HG03139 (cell line): ENCODE data around the gene IL17RB.

ENCODE experiments used
- ATAC-seq: cut with Tn5 transposase; IDR thresholded peaks from one replicate; pipeline ENCODE4 v1.9.1; 2021; ENCODE audit not compliant: unreplicated experiment

Gene IL17RB

GRCh38 chr3:53828581-53828980 is 17.8 kb upstream of the IL17RB start:
- no peak for ATAC-seq

GRCh38 chr3:53829605-53830004 is 16.8 kb upstream of the IL17RB start:
- no peak for ATAC-seq

GRCh38 chr3:53830944-53831343 is 15.4 kb upstream of the IL17RB start:
- no peak for ATAC-seq

DNA sequence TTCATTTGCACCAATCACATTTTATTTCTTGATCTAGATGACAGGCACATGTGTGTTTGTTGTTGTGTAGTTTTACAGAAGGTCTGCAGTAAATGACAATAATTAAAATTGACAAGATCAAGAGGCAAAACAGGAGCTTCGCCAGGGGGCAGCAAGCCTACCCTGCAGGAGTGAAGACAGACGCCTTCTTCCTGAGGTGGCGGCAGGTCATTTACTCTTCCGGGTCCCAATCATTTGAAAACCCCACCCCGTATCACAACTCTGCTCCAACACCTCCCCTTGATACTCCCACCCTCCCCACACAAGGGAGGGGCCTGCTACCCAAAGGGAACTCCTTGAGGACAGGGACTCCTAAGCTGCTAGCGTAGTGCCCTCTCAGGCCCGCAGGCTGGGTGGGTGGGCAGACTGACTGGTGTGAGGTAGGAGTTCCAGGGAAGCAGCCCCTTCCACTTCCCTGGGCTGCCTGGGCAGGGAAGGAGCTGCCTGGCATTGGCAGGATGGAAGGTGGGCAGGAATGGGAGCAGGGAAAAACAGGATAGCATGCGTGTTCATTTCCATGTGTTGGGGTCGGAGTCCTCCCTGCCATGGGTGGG is 13.2 kb upstream of the IL17RB start:
- ATAC-seq = no peak

GRCh38 chr3:53833700-53834099 is 12.7 kb upstream of the IL17RB start:
- no peak for ATAC-seq

DNA sequence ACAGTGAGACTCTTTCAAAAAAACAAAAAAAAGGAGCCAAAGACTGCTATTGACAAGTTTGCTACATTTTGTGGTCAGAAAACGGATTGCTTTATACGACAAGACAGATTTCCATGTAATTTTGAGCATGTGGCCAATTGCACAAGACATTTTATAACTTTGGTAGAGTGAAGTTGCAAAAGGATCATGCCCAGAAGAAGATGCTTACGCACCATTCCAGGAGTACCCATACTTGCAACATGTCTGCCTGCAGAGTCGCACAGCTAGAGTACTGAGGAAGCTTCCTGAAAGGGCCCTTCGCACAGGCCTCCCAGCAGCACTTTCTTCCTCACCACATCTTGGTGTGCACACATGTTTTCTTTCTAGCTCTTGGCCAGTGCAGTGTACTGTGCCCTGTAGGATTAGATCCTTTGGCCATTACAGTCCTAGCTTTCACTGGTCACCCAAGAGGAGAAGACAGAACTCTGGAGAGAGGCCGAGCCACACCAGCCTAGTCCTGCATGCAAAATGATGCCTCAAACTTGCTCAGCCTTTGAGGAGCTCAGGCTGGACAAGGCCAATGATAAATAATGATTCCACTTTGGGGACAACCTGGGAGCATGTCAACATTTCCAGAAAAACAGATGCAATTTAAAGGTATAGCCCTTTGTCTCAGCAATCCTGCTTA is 11.8 kb upstream of the IL17RB start:
- no peak for ATAC-seq

- no peak for ATAC-seq
Observed at GRCh38 chr3:53835257-53835656, 11.1 kb upstream of the IL17RB start.

DNA sequence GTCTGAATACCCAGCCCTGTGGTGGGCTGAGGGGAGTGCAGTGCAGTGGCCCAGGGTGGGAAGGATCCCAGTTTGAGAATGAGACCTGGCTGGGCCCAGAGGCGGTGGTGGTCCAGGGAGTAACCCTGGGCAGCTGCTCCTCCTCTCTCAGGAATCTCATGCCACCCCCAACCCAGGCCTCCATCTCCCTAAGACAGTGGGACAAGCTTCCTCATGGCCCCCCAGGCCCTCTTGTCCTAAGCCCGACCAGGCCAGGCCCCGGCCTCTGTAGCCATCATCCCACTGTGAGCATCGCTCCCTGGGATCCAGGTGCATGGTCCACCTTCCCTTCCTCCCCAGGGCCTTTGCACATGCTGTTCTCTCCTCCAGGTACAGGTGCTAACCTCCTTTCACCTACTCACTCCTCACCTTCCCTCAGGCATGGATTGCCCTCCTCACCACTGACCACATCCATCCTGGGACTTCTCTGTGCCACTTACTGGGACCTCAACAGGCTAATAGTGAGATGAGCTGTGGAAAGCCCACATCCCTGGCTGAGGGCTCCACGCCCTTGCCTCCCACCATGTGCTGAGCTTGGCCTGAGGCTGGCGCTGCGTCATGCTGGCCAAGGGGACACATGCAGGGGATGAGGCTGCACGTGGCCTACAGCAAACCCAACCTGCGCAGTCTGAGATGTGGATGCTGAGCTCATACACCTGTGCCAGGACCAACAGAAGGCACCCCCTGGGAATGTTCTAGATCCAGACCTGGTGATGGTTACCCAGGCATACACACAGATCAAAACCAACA is 10.1 kb upstream of the IL17RB start:
- ATAC-seq = no peak

DNA sequence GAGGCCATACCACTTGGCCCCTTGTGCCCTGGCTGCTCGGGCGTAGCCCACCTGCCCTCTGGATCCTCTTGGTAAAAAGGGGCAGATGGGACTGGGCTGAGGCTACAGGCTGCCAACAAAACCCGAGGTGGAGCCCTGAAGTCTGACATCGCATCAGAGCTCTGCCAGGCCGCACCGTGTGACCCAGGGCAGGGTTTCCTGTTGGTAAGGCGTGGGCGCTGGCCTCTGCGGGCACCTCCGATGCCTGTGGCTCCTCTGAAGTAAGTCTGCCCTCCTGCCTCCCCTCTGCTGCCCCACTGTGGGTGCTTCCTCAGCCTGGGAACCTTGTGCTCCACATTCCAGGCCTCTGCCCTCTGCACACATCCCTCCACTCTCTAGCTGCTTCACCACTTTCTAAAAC is 9.0 kb upstream of the IL17RB start:
- ATAC-seq = no peak

DNA sequence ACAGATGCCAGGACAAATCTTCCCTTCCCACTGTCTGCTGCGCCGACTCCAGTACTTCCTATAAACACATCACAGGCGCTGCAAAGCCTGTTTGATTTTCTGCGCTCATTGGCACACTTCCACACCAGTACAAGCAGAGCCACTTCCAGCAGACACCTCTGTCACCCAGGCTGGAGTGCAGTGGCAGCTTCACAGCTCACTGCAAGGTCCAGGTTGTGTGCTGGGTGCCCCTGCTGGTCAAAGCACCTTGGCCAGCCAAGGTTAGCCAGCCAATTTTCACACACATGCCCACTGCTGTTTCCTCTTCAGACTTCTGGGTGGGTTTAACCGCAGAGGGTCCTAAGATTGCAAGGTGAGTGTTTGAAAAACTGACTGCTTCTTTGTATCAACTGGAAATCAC is 5.1 kb upstream of the IL17RB start:
- no peak for ATAC-seq

DNA sequence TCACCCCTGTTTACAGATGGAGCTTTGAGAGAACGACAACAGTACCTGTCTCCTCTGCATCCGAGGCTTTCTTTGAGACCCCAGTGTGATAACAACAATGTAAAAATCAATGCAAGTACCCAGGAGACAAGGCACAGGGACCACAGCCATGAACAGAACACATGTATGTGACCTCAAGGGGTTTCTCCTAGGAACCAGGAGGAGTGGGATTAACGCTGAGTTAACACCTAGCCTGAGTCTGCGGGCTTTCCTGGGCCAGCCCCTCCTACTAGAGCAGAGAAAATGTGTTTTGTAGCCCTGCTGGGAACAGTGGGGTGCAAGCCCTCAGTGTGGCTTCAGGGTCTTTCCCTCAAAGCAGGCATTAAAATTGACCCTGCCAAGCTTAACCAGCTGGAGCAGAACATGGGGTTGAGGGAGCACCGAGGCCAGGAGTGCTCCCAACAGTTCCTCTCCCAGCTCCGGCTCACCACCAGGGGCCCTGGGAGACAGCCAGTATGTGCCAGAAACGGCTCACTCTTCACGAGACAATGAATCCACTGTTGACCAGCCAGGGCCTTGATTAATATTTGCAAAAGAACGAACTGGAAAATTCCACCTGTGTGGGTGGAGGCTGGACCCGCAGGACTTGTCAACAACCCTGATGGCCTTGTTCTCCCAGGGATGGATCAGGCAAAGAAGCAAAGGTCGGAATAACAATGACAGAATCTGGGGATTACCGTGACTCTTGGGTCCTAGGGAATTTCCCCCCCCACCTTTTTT is 3.8 kb upstream of the IL17RB start:
- no peak for ATAC-seq

DNA sequence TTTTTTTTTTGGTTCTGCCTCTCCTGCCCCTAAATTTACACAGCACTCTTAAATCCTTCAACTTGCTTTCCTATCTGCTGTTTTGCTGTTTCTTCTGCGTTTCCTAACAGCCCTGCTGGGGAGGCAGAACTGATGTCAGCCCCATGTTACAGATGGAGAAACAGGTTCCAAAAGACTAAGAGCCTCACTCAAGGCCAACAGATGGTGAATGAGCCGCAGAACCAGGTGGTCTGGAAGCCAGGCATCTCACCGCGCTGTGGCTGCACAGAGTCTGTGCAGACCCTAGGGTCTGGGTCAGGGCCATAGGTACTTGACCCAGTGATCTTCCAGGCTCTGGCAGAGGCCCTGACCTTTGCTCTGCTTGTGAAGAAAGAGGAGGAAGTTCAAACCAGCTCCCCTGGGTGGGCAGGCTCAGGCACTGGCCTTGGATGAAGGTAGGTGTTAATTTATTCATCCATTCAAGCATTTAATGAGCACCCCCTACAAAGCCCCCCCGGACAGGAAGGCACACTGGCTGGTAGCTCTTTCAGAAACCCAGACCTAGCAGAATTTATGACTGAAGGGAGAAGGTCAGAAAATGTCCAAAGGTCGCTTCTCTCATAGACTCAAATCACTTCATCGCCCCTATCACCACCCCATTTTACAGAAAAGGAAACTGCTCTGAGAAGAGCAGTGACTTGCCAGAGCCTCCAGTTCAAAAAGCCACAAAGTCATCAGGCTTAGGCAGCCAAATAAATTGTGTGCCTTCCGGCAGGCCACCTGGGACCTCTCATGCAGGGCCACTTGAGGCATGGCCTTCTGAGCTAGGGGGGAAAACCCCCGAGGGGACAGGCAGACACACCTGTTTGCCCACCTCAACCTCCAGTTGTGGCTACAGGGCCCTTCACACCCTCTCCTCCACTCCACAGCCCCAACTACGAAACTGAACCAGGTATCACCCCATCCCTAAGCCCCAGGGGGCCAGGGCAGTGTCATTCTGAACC is 2.9 kb upstream of the IL17RB start:
- ATAC-seq = peak; percentile 35

DNA sequence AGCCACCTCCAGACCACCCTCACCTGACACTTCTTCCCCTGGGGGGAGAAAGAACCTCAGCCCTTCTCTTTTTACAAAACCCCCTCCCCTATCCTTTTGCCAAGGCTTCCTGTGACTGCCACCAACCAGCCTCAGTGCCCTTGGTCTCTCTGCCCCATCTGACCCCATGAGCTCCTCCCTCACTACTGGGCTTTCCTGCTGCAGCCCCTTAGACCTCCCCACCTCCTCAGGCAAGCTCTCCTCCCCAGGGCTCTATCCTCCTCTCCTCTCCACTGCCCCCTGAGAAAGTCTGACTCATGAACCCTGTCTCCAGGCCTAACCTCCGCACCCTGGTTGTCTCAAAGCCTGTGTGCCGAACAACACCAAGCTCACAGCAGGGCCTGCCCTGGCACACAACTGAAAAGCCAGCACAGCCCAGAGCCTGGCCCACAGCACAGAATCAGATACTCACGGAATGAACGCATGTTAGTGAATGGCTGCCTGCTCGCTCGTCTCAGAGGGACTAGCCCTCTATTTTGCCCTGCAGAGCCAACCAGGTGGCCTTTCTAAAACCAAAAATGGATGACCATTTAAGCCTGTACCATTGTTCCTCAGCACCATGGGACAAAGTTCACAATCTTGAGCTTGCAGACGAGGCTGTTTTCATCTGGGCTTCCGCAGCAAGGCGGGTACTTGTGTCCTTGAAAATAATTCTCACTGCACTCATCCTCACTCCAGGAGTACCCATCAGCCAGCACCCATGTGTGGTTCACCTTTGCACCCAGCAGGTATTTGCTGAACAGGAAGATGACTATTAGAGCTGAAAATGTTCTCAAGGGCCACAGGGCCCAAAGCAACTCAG is 1.9 kb upstream of the IL17RB start:
- no peak for ATAC-seq

DNA sequence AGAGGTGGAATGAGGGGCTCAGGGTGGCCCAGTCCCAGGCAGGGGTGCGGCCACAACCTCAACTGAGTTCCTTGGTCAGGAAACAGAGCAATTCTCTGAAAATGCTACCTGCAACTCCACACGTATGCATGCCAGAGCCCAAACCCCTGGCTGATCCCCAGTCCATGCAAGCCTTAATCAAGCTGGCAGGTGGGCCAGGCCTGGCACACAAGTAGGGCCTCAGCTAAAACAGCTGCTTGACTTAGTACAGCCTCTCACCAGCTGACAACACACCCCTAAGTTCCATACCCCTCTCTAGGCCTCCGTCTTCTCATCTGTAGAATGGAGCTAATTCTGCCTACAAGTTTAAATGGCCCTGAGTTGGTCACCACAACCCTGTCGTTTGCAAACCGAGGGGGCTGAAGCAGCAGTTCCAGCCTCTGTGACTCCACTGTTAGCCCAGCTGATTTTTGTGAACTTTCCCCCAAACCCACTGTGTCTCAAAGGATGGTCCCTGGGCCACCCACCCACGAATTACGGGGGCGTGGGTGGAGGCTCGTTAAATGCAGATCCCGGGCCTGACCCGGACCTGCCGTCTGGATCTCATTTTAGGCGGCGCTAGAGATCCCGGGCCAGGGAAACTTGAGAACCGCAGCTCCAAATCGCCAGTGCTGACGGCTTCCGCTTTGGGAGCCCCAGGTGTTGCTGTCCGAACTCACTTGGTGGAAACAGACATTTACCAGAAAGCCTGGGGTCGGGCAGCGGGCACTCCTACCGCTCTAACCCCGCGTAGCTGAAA is 1.1 kb upstream of the IL17RB start:
- peak; percentile 21 for ATAC-seq

DNA sequence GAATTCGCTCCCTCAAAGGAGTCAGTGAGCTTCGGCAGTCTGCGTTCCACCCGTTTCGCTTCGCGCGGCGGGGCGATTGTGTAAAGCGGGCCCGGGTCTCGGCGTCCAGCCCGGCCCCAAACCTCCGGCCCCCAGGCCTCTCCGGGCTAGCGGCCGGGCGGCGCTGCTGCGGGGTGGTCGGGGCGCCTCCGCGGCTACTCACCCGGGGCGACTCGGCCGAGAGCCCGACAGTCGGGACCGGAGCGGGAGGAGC is 561 bp upstream of the IL17RB start:
- peak; percentile 1 for ATAC-seq

- no peak for ATAC-seq
Observed at GRCh38 chr3:53846851-53847155, 435 bp downstream of the IL17RB start.

- ATAC-seq = no peak
Observed at GRCh38 chr3:53849916-53850315, 3.5 kb downstream of the IL17RB start.

DNA sequence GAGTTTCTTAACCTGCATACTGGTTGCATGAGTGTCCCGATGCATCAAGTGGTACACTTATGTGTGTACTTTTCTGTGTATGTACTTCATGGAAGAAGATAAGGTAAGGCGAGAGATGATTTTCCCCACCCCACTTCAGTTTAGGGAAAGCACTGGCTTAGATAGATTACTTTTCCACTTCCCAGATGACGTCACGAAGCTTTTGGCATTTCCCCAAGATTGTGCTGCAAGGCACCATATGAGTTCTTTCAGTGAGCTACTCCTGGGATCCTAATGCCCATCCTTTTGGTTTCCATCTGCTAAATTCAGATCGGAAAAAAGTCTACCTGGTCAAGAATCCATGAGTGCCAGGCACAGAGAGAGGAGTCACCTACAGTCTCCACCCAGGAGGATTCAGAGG is 4.5 kb downstream of the IL17RB start:
- ATAC-seq = no peak

DNA sequence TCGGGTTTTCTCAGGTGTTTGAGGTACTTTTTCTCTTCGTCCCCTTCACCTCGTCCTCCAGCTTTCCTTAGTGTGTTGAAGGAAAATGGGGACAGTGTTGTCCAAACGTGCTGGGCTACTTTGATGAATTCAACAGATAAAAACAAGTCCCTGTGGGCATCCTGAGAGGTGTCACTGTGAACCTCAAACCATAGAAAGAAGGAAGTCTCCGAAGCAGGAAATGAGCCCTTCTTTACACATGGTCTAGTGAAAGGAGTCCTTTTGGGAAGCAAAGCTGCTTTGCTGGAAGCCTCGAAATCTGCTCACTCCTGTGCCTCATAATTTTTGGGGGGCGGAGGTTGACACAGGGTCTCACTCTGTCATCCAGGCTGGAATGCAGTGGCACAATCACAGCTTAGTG is 10.6 kb downstream of the IL17RB start:
- ATAC-seq = no peak
